ENCODE measurements around the gene LARP4.
"Not testable (repeated sequence)": the region's sequence is repeated elsewhere in the genome, so short reads cannot be mapped to it uniquely, and the experiment has no call there.

LARP4 gene

DNA sequence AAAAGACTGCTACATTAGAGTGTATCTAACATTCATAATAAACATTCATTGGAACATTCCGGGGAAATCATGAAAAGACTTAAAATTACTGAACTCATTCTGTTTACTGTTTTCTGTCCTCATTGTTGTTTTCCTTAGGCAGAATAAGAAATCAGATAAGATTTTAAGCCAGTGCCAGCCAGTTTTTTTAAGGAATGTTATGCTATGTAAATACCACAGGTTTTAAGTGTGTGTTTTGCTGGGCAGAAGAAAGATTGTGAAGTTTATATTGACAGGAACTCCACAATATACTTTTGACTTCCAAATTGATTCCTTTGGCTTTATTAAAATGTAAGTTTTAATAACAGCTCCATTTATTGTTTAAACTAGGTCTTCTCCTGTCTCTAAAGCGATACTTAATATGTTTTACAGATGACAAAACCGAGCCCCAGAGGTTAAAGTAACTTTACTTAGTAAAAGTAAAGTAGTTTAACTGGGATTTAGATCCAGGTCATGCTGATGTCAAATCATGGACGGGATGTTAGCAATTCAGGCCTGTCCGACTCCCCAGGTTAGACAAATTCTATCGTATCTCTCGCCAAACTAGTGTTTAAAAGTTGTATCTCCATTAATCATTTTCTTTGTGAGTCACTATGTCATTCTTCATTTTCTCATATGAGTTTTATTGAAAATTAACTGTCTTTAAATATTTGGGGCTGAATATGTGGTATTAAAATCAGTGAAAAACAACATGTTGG, 1.7 kb downstream of the LARP4 start:
- DNase-seq = no peak

DNA sequence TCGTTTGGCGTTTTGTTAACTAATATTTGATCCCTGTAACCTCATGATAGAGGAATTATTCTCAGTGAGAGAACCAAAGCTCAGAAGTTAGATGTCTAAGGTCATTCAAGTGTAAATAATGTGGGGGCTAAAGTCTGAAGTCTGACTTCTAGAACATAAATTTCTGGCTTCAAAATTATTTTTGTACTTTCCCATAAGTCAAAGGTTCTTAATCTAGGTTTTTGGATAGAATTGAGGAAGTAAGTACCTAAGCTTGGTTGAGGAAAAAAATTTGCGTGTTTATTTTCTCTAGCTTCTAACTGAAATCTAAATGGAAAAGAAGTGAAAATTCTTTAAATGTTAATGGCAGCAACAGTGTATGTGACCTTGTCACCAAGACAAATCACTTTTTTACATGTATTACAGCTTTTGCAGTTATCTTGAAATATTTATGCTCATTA, 2.3 kb downstream of the LARP4 start:
- peak; percentile 33 to 63 for DNase-seq

GRCh38 chr12:50404307-50404706, 3.6 kb downstream of the LARP4 start:
- DNase-seq = no peak

GRCh38 chr12:50411051-50411660, 10.5 kb downstream of the LARP4 start:
- no peak for DNase-seq

DNA sequence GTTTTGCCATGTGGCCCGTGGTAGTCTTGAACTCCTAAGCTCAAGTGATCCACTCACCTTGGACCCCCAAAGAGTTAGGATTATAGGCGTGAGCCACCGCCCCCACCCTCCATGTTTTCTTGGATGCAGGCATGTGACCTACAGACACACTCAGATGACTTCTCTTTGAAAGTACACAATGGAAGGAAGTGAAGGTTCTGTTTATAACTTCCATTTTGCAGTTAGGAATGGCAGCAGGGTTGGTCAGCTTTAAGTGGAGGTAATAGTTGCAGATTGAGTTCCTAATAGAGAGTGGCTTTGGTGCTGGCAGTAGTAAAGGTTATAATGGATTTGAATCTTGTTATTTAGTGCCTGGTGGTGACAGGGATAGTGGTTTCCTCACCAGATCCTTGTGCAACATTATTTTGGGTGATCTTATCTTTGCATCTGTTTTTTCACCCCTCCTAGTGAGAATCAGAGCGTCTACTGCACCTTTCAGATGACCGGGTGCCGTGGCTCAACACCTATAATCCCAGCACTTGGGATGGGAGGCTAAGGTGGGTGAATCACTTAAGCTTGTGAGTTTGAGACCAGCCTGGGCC, 15.3 kb downstream of the LARP4 start:
- DNase-seq = no peak

DNA sequence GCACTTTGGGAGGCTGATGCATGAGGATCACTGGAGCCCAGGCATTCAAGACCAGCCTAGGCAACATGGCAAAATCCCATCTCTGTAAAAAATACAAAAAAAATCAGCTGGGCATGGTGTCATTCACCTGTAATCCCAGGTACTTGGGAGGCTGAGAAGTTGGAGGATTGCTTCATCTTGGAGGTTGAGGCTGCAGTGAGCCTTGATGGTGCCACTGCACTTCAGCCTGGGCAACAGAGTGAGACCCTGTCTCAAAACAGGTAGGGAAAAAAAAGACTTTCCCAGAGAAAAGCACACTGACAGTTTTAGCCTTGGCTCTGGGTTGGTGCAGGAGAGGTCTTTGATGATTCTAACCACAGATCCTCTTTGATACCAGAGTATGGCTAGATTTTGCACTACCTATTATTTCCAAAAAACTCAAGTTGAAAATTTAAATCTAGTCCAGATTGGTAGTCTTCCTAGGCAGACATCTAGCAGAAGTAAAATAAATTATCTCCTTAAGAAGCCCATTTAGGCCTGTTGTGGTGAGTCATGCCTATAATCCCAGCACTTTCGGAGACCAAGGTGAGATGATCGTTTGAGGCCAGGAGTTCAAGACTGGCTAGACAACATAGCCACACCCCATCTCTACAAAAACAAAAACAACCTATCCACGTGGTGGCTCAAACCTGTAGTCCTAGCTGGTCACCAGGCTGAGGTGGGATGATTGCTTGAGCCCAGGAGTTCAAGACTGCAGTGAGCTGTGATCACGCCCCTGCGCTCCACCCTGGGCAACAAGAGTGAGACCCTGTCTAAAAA, 18.6 kb downstream of the LARP4 start:
- no peak for DNase-seq

- not testable (repeated sequence) for DNase-seq
Observed at GRCh38 chr12:50422855-50423254, 22.2 kb downstream of the LARP4 start.

- DNase-seq = not testable (repeated sequence)
Observed at GRCh38 chr12:50423342-50423741, 22.7 kb downstream of the LARP4 start.

DNA sequence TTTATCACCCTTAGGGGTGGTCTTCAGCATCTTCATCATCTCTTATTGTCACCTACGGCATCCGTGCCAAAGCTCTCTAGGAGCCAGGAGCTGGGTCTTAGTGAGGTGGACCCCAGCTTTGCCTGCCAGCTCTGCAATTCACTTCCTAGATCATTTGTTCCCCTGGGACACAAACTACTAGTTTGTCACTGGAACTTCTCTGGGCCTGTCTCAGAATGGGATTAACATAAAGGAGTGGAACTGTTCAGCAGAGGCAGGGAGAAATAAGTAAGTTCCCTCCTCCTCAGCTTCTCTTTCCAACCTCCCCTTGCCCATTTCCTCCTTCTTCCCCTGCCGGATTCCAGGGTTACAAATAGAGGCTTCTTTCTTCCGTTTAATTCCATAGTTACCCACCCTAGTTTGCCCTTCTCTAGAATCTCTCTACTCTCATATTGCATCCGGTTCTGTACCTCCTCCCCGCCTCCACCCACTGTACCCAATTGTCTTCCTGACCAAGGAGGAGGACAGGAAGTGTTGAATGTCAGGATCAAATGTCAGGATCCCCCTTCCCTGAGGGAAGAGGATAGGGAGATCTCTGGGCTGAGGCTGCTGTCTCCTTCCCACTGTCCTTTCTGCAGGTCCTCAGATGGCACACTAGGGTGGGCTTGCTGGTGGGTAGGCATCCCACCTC, 25.0 kb downstream of the LARP4 start:
- no peak for DNase-seq

GRCh38 chr12:50431656-50432055, 31.0 kb downstream of the LARP4 start:
- DNase-seq = not testable (repeated sequence)

DNA sequence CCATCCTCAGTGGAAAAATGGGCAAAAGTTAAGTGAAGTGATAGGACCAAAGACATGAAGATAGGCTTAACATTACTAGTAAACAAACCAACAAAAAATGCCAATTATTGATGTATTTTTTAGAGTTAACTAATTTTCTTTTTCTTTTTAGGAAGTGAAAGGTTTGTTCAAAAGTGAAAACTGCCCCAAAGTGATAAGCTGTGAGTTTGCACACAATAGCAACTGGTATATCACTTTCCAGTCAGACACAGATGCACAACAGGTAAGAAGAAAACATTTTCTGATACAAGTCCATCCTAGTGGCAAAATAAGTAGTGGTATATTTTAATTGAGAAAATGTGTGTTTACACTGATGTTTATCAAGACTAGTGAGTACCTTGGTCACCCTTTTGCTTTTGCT, 39.6 kb downstream of the LARP4 start:
- no peak for DNase-seq

DNA sequence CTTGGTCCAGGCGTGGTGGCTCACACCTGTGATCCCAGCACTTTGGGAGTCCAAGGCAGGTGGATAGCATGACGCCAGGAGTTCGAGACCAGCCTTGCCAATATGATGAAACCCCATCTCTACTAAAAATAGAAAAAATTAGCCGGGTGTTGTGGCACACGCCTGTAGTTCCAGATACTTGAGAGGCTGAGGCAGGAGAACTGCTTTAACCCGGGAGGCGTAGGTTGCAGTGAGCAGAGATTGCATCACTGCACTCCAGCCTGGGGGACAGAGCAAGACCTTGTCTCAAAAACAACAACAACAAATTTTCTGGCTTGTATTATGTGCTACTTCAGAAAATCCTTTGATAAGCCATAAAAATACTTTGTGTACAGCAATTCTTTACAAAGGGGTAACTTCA, 41.1 kb downstream of the LARP4 start:
- DNase-seq = no peak

DNA sequence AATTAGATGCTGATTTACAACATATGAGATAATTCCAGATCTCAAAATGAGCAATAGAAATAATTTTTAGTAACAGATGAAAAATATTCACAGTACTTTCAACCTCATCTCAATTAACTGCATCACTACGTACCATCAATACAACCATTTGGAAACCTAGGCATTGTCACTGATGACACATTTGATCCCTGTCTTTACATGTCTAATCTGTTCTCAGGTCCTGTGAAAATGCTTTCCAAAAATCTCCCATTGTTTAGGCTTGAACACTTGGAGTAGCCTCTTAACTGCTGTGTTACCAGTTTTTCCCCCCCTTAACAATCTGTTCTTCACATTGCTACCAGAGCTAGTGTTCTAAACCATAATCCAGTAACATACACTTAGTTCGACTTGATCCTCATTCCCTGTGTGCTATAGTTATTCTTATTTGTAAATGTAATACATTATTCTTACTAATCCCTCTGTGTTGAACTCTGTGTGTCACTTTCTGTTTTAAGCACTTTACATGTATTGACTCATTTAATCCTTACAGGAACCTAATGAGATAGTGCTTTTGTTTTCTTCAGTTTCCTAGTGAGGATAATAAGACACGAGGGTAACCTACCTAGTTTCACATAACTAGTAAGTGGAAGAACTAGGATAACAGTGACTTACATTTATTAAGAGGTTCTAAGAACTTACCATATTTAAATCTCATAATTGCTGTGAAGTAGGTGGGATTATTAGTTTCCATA, 41.7 kb downstream of the LARP4 start:
- no peak for DNase-seq

- DNase-seq = not testable (repeated sequence)
Observed at GRCh38 chr12:50449671-50450070, 49.0 kb downstream of the LARP4 start.

DNA sequence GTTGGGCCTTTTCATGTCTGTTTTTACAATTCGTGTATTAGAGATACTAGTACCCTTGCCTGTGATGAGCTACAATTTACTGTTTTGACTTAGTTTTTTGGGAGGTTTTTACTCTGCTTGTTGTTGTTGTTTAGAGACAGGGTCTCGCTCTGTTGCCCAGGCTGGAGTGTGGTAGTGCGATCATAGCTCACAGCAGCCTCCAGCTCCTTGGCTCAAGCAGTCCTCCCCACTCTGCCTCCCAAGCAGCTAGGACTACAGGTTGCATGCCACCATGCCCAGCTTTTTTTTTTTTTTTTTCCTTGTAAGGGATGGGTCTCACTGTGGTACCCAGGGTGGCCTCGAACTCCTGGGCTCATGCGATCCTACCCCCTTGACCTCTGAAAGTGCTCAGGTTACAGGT, 52.1 kb downstream of the LARP4 start:
- DNase-seq = no peak

GRCh38 chr12:50453872-50454271, 53.2 kb downstream of the LARP4 start:
- no peak for DNase-seq

DNA sequence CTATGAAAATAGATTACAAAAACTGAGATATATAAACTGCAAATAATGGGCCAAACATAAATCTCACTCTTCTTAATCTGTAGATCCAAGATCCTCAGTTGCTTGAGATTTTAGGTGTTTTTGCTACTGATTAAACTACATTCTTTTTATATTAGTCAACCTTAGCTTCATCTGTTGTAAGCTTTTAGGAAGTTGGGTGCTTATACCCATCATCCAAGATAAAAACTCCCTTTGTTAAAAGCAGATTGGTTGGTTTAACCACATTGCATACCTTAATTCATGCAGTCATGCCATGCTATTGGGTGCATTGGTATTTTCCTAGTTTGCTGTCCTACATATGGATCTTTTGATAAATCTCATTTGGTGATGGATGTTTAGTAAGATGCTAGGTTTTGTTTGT, 57.9 kb downstream of the LARP4 start:
- DNase-seq = no peak

- DNase-seq = no peak
Observed at GRCh38 chr12:50467439-50467838, 66.8 kb downstream of the LARP4 start.

GRCh38 chr12:50477241-50477832, 76.7 kb downstream of the LARP4 start:
- no peak for DNase-seq

DNA sequence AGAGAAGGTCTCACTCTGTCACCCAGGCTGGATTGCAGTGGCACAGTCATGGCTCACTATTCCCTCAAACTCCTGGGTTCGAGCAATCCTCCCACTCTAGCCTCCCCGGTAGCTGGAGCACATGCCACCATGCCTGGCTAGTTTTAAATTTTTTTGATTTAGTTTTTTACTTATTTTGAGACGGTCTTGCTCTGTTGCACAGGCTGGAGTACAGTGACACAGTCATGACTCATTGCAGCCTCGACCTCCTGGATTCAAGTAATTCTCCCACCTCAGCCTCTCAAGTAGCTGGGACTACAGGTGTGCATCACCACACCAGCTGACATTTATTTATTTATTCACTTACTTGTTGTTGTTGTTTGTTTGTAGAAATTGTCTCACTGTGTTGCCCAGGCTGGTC, 81.9 kb downstream of the LARP4 start:
- no peak for DNase-seq

GRCh38 chr12:50483488-50483887, 82.8 kb downstream of the LARP4 start:
- no peak for DNase-seq

DNA sequence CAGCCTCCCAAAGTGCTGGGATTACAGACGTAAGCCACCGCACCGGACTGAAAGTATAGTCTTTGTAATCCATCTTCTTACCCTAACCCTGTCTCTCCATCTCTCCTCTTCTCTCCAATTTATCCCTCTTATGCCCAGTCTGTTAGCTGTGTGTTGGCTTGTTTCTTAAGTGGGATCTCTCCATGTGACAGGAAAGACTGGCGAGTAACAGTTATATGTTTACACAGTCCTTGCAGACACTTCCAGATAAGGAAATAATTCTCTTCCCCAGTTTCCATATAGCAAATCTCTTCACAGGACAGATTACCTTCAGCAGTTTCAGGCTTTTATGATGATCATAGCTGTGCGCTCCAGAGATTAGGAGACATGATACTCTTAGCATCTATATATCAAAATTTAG, 88.1 kb downstream of the LARP4 start:
- no peak for DNase-seq

Data from Kasumi-1 (cell line).